ENCODE measurements around the gene SEMA5B.

SEMA5B gene

GRCh38 chr3:122973893-122974615 lies 53.5 kb downstream of the SEMA5B start:
- DNase-seq (ENCODE audit: low read depth in 2 of 2) = no peak

DNA sequence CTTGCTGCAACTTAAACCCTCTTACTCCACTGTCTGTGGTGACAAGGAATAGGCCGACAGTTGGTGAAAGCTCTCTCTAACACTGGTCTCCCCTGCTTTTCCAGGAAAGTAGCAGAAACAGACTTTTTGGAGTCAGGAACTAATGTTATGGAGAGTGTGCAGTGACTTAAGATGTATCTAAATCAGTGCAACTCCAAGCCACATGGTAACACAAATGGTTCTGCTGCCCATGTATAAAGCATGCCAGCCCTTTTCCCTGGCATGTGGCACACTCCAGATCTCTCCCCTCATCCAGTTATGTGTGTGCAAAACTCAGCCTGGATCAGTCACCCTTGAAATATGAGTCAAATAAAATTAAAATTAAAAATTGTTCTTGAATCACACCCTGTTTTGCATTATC lies 55.4 kb downstream of the SEMA5B start:
- no peak for DNase-seq (ENCODE audit: low read depth in 2 of 2)

- no peak for DNase-seq (ENCODE audit: low read depth in 2 of 2)
Observed at GRCh38 chr3:122969585-122970469, 57.7 kb downstream of the SEMA5B start.

- no peak for DNase-seq (ENCODE audit: low read depth in 2 of 2)
Observed at GRCh38 chr3:122967765-122968164, 59.8 kb downstream of the SEMA5B start.

DNA sequence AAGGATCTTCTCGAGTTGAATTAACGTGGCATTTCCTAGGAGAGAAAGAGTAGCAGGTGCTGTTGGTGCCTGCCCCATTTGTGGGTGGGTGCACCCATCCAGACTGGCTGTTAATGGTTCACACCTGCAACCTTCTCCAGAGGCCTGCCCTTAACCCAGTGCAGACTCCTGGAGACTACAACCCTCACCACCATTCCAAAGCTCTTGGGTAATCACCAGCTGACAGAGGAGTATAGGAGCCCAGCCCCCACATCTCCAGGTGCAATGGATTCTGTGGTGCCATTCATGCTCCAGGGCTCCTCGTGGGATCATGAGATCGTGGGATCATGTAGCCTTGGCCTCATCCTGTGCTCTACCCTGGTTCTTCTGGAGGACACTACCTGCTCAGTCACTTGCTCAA lies 60.2 kb downstream of the SEMA5B start:
- no peak for DNase-seq (ENCODE audit: low read depth in 2 of 2)

- DNase-seq (ENCODE audit: low read depth in 2 of 2) = no peak
Observed at GRCh38 chr3:122966045-122966444, 61.5 kb downstream of the SEMA5B start.

DNA sequence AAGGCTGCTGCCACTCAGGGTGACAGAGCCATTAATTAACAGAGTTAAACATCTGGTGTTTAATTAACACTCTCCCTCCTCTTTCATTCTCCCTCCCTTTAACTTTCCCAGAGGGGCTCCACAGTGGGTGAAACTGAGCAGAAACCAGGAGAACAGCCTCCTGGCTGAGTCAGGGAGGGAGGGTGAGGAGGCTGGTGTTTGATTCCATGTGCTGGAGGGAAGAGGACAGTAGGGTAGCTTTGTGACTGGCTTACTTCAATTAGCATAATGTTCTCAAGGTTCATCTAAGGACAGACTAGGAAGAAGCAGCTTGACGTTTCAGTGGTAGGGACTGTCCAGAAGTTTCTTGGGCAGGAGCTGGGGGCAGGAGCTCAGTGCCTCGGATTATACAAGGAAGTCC lies 62.8 kb downstream of the SEMA5B start:
- DNase-seq (ENCODE audit: low read depth in 2 of 2) = no peak

- DNase-seq (ENCODE audit: low read depth in 2 of 2) = no peak
Observed at GRCh38 chr3:122962149-122962548, 65.4 kb downstream of the SEMA5B start.

GRCh38 chr3:122961146-122961545 lies 66.4 kb downstream of the SEMA5B start:
- DNase-seq (ENCODE audit: low read depth in 2 of 2) = no peak

DNA sequence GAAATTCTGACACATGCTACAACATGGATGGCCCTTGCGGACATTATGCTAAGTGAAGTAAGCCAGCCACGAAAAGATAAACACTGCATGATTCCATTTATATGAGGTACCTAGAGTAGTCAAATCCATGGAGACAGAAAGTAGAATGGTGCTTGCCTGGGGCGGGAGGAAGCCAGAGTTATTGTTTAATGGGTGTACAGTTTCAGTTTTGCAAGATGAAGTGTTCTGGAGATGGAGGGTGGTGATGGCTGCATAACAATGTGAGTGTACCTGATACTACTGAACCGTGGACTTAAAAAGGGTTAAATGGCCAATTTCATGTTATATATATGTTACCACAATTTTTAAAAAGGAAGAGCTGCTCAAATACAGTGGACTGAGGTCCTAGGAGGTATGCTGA lies 66.9 kb downstream of the SEMA5B start:
- no peak for DNase-seq (ENCODE audit: low read depth in 2 of 2)

- no peak for DNase-seq (ENCODE audit: low read depth in 2 of 2)
Observed at GRCh38 chr3:122959339-122959738, 68.2 kb downstream of the SEMA5B start.

- no peak for DNase-seq (ENCODE audit: low read depth in 2 of 2)
Observed at GRCh38 chr3:122957707-122958689, 69.6 kb downstream of the SEMA5B start.

DNA sequence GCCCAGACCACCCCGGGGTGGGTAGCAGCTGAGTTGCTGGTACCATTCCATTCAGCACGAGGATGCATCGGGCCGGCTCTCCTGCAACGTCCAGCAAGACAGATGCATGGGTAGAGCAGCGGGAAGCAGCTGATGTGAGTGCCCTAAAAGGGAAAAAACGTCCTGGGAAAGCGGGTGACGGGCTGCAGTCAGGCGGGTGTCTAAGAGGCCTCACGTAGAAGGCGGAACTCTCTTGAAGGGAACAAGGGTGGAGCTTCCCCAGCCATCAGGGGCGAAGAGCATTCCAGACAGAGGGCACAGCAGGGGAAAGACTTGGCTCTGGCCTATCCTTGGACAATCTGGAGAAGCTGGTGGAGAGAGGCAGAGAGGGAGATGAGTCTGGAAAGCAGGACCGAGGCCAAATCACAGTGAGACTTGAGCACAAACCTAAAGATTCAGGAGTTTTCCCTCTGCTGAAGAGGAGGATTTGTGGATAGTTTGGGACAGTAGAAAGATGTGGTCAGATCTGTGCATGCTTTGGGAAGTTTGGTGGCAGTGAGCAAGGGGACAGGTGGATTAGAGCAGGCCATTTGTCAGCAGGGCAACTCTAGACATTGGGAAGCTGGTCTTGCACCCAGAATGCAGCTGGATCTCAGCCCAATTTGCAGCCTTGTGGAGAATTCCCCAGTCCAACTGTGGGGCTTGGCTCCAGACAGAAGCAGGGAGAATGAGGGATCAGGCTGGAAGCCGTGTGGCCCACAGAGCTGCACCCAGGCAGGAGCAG lies 70.7 kb downstream of the SEMA5B start:
- DNase-seq (ENCODE audit: low read depth in 2 of 2) = no peak

DNA sequence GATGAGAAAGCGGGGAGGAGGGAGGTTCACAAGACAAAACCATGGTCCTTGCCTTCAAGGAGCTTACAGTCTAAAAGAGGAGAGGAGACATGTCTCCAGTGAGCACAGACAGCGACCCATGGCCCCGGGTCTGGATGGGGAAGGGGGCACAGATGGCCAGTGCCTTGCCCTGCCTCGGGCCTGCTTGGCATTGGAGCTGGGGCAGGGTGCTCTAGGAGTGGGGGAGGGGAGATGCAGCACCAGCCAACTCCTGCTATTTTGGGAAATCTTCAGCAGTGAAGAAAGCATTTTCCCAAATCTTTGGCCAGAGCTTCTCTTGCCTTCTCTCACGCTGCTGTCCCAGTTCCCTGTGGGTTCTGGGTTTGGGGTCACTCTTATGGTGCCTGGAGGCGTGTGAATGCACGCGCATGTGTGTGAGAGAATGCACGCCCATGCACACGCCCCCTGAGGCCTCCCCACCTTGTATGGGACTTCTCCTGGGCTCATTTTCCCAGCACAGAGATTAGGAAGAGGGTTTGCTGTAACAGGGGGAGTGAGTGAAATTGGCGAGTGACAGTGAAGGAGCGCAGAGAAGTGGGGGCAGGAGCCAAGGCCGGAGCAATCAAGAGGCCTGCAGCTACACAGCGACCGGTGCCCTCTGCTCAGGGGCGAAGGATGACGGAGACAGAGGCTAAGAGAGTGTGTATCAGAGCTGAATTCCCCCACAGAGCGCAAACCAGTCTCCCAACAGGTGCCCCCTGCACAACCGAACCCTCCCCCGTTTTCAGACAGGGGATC lies 71.5 kb downstream of the SEMA5B start:
- no peak for DNase-seq (ENCODE audit: low read depth in 2 of 2)

DNA sequence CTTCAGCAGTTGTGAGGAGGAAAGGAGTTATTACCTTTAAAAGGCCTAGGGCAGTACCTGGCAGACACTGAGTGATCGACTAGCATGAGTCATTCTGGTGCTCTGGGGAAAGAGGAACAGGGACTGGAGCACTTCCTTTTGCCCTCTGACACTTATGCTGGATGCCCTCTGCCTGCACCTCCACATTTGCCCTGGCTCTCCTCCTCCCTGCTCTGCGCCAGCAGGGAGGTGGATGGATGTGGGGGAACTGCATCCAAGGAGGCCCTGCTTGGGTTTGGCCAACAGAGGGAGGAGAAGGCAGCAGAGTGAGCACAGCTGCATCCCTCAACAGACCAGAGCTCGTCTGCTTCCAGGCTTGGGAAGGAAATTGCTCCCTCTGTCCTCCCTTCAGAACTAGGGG lies 75.0 kb downstream of the SEMA5B start:
- DNase-seq (ENCODE audit: low read depth in 2 of 2) = no peak

DNA sequence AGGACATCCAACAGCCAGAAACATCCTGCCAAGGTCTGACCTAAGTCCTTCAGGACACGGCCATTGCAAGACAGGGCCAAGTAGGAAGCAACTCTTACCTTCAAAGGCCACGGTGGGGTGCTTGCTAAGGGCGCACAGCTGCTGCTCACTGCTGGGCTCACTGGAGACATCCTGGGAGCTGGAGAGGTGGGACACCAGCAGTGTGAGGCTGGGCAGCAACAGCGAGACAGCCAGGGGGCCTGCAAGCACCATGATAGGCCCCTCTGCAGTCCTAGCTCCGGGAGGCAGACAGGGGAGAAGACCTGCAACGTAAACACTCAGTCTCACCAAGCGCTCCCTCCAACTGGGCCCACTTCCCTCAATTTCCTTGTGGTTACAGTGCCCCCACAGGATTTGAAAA lies 79.2 kb downstream of the SEMA5B start:
- no peak for DNase-seq (ENCODE audit: low read depth in 2 of 2)

DNA sequence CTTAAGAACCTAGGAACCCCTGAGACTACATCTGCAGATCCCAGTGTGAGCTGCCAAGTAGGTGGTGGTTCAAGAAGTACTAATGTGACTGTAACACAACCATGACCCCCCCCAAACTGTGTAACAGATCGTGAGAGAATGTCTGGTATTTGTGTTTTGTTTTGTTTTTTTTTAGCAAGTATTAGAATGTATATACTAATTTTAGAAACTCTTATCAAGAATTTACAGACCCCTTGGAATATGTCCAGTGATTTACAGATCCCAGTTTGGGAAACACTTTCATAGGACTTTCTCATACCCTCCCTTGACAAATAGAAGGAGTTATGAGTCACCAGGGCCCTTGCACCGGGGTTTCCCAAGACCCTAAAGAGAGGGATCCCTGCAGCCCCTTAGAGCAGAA lies 79.8 kb downstream of the SEMA5B start:
- no peak for DNase-seq (ENCODE audit: low read depth in 2 of 2)

- no peak for DNase-seq (ENCODE audit: low read depth in 2 of 2)
Observed at GRCh38 chr3:122947196-122947595, 80.4 kb downstream of the SEMA5B start.

DNA sequence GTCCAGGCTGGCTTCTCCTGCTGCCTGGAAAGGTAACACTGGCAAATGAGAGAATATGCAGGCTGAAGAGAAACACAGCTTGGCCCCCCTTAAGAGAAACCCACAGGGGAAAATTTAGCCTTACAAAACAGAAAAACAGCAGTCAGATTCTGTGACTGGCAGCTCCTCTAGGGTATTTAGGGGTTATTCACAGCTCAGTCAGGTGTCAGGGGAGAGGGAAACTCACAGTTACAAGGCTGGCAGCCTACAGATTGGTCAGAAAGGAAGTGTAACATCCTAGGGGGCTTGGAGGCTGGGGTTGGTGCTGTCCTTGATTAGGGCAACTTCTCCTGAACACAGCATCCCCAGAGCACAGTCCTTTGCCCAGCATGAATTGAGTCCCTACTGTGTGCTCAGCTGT lies 81.4 kb downstream of the SEMA5B start:
- DNase-seq (ENCODE audit: low read depth in 2 of 2) = no peak

- DNase-seq (ENCODE audit: low read depth in 2 of 2) = no peak
Observed at GRCh38 chr3:122945230-122945629, 82.3 kb downstream of the SEMA5B start.
